WTC11 (cell line): ENCODE measurements around the gene GARRE1. TPM values are rescaled to one million over a fixed set of nuclear protein-coding genes. Genes with fewer than 3 reads are reported as not detected.

Experiments used
- ATAC-seq: fragments of 200-7000 bp; cut with Tn5 transposase; 2 replicates; pipeline ENCODE4 v1.10.0; 2021; ENCODE audit warnings: mild to moderate bottlenecking, moderate library complexity
- CTCF ChIA-PET: fragments of 300-600 bp; sonication (Branson Sonifier 250); formaldehyde crosslinking; loops from one replicate; lab custom pipeline; 2021; ENCODE audit warnings: antibody characterized with exemption; lab: Charles Lee
- POLR2A ChIA-PET: fragments of 350-600 bp; sonication (Branson Sonifier 250); formaldehyde crosslinking; loops from one replicate; lab custom pipeline; 2021; ENCODE audit warnings: antibody characterized with exemption; lab: Charles Lee
- DNase-seq: peaks from one replicate; pipeline ENCODE4 v3.0.0; 2021; ENCODE audit warnings: low spot score
- H3K27ac Mint-ChIP-seq: 2 replicates; pipeline ENCODE4 v1.8.0; 2021; ENCODE audit warnings: mixed read lengths
- H3K27me3 Mint-ChIP-seq: 2 replicates; pipeline ENCODE4 v1.8.0; 2021; ENCODE audit warnings: low read depth, mild to moderate bottlenecking, moderate library complexity, mixed read lengths
- H3K36me3 Mint-ChIP-seq: 2 replicates; pipeline ENCODE4 v1.8.0; 2021; ENCODE audit warnings: mixed read lengths
- H3K4me1 Mint-ChIP-seq: 2 replicates; pipeline ENCODE4 v1.8.0; 2022; ENCODE audit warnings: mixed read lengths
- H3K4me3 Mint-ChIP-seq: 2 replicates; pipeline ENCODE4 v1.8.0; 2021; ENCODE audit warnings: mild to moderate bottlenecking, moderate library complexity, mixed read lengths
- H3K9me3 Mint-ChIP-seq: 2 replicates; pipeline ENCODE4 v1.8.0; 2021; ENCODE audit warnings: mixed read lengths
- CBFB ChIP-seq: sonication (generic); formaldehyde crosslinking; IDR thresholded peaks from 2 replicates; pipeline ENCODE4 v1.8.1; 2022; ENCODE audit warnings: mild to moderate bottlenecking, low read depth, missing genetic modification reagents
- CREB1 ChIP-seq: sonication (generic); formaldehyde crosslinking; IDR thresholded peaks from 2 replicates; pipeline ENCODE4 v1.8.0; 2023; ENCODE audit warnings: mild to moderate bottlenecking, missing genetic modification reagents
- GRHL2 ChIP-seq: fragments of 250-450 bp; sonication (Bioruptor Pico); IDR thresholded peaks from 2 replicates; pipeline ENCODE4 v1.8.0; 2022; ENCODE audit warnings: mild to moderate bottlenecking, moderate library complexity; ENCODE audit not compliant: insufficient replicate concordance, severe bottlenecking
- JUN ChIP-seq: sonication (generic); formaldehyde crosslinking; IDR thresholded peaks from 2 replicates; pipeline ENCODE4 v1.8.0; 2023; ENCODE audit warnings: mild to moderate bottlenecking, missing genetic modification reagents
- NFE2L1 ChIP-seq: sonication (generic); formaldehyde crosslinking; IDR thresholded peaks from 2 replicates; pipeline ENCODE4 v1.8.1; 2023; ENCODE audit warnings: missing genetic modification reagents
- NR2C2 ChIP-seq: sonication (generic); formaldehyde crosslinking; IDR thresholded peaks from 2 replicates; pipeline ENCODE4 v1.8.0; 2022; ENCODE audit warnings: mild to moderate bottlenecking, missing genetic modification reagents
- RELA ChIP-seq: sonication (generic); formaldehyde crosslinking; IDR thresholded peaks from 2 replicates; pipeline ENCODE4 v1.8.1; 2022; ENCODE audit warnings: missing genetic modification reagents, mild to moderate bottlenecking, borderline replicate concordance
- SMAD4 ChIP-seq: sonication (generic); formaldehyde crosslinking; IDR thresholded peaks from 2 replicates; pipeline ENCODE4 v1.8.0; 2022; ENCODE audit warnings: mild to moderate bottlenecking, missing genetic modification reagents
- TEAD1 ChIP-seq: sonication (generic); formaldehyde crosslinking; IDR thresholded peaks from 2 replicates; pipeline ENCODE4 v1.8.0; 2022; ENCODE audit warnings: mild to moderate bottlenecking, missing genetic modification reagents
- TP53 ChIP-seq: sonication (generic); formaldehyde crosslinking; IDR thresholded peaks from 2 replicates; pipeline ENCODE4 v1.8.1; 2023; ENCODE audit warnings: mild to moderate bottlenecking, missing genetic modification reagents
- ZNF232 ChIP-seq: sonication (generic); formaldehyde crosslinking; IDR thresholded peaks from 2 replicates; pipeline ENCODE4 v1.8.0; 2022; ENCODE audit warnings: mild to moderate bottlenecking, missing genetic modification reagents
- total RNA-seq: library from RNA; stranded (reverse); gene quantifications from 3 replicates; pipeline ENCODE4 v1.2.3, GENCODE V29; 2021
- TF ChIP-seq, protein P1 (sequence below): fragments of 250-450 bp; sonication (Bioruptor Pico); IDR thresholded peaks from 2 replicates; pipeline ENCODE4 v1.9.0; 2021; ENCODE audit warnings: mild to moderate bottlenecking
- TF ChIP-seq, protein P2 (sequence below): fragments of 250-450 bp; sonication (Bioruptor Pico); IDR thresholded peaks from 2 replicates; pipeline ENCODE4 v1.9.0; 2021; ENCODE audit warnings: mild to moderate bottlenecking
- TF ChIP-seq, protein P3 (sequence below): sonication (generic); formaldehyde crosslinking; IDR thresholded peaks from 2 replicates; pipeline ENCODE4 v1.8.0; 2023; ENCODE audit warnings: missing genetic modification reagents, mild to moderate bottlenecking, borderline replicate concordance
- TF ChIP-seq, protein P4 (sequence below): sonication (generic); formaldehyde crosslinking; IDR thresholded peaks from 2 replicates; pipeline ENCODE4 v1.8.0; 2022; ENCODE audit warnings: mild to moderate bottlenecking, missing genetic modification reagents
- TF ChIP-seq, protein P5 (sequence below): fragments of 250-450 bp; sonication (Bioruptor Pico); IDR thresholded peaks from 2 replicates; pipeline ENCODE4 v1.9.0; 2021; ENCODE audit warnings: moderate library complexity, mild to moderate bottlenecking, inconsistent platforms, borderline replicate concordance
- TF ChIP-seq, protein P6 (sequence below): sonication (generic); formaldehyde crosslinking; IDR thresholded peaks from 2 replicates; pipeline ENCODE4 v1.8.0; 2022; ENCODE audit warnings: missing genetic modification reagents
- TF ChIP-seq, protein P7 (sequence below): fragments of 250-450 bp; sonication (Bioruptor Pico); conservative IDR thresholded peaks from 2 replicates; pipeline ENCODE4 v1.9.0; 2021; ENCODE audit warnings: mild to moderate bottlenecking
- TF ChIP-seq, protein P8 (sequence below): fragments of 250-450 bp; sonication (Bioruptor Pico); IDR thresholded peaks from 2 replicates; pipeline ENCODE4 v2.1.2; 2022; ENCODE audit warnings: mild to moderate bottlenecking, moderate library complexity

GARRE1 gene
- total RNA-seq, 1 experiment from 2014 or later = 16.7 TPM

DNA sequence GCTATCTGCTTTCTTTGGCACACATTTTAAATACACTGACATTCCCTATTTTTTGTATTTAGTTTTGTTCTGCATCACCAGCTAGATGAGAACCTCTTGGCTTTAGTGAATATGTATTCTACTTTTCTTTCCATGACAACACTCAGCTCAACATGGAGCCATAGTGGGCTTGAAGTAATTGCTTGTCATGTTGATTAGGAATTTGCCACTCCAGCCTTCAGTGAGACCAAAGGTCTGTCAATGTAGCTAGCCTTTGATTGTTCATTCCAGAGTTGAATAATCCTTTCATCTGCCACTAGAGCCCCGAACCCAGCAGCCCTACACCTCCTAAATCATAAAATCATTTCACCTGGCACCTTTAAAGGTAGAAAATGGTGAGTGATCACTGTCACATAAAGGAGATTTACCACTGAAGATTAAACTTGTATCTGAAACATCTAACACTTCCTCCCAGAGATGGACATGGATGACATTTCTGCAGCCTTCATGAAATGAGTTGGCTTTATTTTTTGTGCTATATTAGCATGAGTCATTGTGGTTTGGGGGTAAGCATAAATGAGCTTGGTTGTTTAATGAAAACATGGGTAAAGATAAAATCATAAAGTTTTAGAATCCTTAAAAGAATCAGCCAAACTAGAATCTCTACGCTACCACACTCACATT, 29.2 kb upstream of the GARRE1 start (continued):
- TF ChIP-seq TP53 (CRISPR knock-in tag) = no peak
- TF ChIP-seq, protein P1, sequence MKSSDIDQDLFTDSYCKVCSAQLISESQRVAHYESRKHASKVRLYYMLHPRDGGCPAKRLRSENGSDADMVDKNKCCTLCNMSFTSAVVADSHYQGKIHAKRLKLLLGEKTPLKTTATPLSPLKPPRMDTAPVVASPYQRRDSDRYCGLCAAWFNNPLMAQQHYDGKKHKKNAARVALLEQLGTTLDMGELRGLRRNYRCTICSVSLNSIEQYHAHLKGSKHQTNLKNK = no peak
- TF ChIP-seq TEAD1 (CRISPR knock-in tag) = no peak
- no peak for TF ChIP-seq NR2C2 (CRISPR knock-in tag)
- TF ChIP-seq CBFB (CRISPR knock-in tag) = no peak

DNA sequence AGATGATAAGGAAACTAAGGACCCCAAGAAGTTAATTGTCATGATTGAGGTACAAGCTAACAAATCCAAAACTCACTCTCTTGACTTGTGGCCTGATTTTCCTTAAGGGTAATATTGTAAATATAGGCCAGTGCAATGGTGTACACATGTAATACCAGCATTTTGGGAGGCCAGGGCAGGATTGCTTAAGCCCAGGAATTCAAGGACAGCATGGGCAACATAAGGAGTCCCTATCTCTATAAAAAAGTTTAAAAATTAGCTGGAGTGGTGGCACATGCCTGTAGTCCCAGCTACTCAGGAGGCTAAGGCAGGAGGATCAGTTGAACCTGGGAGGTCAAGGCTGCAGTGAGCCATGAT, 28.7 kb upstream of the GARRE1 start:
- no peak for ATAC-seq
- no peaks in the 10 kb centered on the region for H3K9me3 Mint-ChIP-seq
- no peaks in the 10 kb centered on the region for H3K27me3 Mint-ChIP-seq
- H3K36me3 Mint-ChIP-seq = peaks cover 75% of the 10 kb centered on the region
- no peak overlapping the region for H3K4me3 Mint-ChIP-seq
- DNase-seq = no peak
- H3K27ac Mint-ChIP-seq = no peak overlapping the region; the same call in 1 of the 2 replicates
- peaks cover 31% of the 10 kb centered on the region for H3K4me1 Mint-ChIP-seq
- POLR2A ChIA-PET = interaction anchor here (0.5 kb wide), 1 partner anchor 10 kb away, joined by 3 read pairs; no protein-coding TSS in a partner anchor
- CTCF ChIA-PET = interaction anchor here (1.0 kb wide), 1 partner anchor 36 kb away, joined by 3 read pairs; no protein-coding TSS in a partner anchor
- no peak for TF ChIP-seq JUN (CRISPR knock-in tag)
- TF ChIP-seq, protein P2, sequence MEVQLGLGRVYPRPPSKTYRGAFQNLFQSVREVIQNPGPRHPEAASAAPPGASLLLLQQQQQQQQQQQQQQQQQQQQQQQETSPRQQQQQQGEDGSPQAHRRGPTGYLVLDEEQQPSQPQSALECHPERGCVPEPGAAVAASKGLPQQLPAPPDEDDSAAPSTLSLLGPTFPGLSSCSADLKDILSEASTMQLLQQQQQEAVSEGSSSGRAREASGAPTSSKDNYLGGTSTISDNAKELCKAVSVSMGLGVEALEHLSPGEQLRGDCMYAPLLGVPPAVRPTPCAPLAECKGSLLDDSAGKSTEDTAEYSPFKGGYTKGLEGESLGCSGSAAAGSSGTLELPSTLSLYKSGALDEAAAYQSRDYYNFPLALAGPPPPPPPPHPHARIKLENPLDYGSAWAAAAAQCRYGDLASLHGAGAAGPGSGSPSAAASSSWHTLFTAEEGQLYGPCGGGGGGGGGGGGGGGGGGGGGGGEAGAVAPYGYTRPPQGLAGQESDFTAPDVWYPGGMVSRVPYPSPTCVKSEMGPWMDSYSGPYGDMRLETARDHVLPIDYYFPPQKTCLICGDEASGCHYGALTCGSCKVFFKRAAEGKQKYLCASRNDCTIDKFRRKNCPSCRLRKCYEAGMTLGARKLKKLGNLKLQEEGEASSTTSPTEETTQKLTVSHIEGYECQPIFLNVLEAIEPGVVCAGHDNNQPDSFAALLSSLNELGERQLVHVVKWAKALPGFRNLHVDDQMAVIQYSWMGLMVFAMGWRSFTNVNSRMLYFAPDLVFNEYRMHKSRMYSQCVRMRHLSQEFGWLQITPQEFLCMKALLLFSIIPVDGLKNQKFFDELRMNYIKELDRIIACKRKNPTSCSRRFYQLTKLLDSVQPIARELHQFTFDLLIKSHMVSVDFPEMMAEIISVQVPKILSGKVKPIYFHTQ = no peak
- TF ChIP-seq, protein P3, sequence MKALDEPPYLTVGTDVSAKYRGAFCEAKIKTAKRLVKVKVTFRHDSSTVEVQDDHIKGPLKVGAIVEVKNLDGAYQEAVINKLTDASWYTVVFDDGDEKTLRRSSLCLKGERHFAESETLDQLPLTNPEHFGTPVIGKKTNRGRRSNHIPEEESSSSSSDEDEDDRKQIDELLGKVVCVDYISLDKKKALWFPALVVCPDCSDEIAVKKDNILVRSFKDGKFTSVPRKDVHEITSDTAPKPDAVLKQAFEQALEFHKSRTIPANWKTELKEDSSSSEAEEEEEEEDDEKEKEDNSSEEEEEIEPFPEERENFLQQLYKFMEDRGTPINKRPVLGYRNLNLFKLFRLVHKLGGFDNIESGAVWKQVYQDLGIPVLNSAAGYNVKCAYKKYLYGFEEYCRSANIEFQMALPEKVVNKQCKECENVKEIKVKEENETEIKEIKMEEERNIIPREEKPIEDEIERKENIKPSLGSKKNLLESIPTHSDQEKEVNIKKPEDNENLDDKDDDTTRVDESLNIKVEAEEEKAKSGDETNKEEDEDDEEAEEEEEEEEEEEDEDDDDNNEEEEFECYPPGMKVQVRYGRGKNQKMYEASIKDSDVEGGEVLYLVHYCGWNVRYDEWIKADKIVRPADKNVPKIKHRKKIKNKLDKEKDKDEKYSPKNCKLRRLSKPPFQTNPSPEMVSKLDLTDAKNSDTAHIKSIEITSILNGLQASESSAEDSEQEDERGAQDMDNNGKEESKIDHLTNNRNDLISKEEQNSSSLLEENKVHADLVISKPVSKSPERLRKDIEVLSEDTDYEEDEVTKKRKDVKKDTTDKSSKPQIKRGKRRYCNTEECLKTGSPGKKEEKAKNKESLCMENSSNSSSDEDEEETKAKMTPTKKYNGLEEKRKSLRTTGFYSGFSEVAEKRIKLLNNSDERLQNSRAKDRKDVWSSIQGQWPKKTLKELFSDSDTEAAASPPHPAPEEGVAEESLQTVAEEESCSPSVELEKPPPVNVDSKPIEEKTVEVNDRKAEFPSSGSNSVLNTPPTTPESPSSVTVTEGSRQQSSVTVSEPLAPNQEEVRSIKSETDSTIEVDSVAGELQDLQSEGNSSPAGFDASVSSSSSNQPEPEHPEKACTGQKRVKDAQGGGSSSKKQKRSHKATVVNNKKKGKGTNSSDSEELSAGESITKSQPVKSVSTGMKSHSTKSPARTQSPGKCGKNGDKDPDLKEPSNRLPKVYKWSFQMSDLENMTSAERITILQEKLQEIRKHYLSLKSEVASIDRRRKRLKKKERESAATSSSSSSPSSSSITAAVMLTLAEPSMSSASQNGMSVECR (CRISPR knock-in tag) = no peak
- TF ChIP-seq RELA = no peak
- TF ChIP-seq ZNF232 (CRISPR knock-in tag) = no peak
- TF ChIP-seq, protein P4, sequence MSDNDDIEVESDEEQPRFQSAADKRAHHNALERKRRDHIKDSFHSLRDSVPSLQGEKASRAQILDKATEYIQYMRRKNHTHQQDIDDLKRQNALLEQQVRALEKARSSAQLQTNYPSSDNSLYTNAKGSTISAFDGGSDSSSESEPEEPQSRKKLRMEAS (CRISPR knock-in tag) = no peak
- TF ChIP-seq GRHL2 = no peak
- TF ChIP-seq, protein P5, sequence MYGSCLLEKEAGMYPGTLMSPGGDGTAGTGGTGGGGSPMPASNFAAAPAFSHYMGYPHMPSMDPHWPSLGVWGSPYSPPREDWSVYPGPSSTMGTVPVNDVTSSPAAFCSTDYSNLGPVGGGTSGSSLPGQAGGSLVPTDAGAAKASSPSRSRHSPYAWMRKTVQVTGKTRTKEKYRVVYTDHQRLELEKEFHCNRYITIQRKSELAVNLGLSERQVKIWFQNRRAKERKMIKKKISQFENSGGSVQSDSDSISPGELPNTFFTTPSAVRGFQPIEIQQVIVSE = no peak
- TF ChIP-seq, protein P6, sequence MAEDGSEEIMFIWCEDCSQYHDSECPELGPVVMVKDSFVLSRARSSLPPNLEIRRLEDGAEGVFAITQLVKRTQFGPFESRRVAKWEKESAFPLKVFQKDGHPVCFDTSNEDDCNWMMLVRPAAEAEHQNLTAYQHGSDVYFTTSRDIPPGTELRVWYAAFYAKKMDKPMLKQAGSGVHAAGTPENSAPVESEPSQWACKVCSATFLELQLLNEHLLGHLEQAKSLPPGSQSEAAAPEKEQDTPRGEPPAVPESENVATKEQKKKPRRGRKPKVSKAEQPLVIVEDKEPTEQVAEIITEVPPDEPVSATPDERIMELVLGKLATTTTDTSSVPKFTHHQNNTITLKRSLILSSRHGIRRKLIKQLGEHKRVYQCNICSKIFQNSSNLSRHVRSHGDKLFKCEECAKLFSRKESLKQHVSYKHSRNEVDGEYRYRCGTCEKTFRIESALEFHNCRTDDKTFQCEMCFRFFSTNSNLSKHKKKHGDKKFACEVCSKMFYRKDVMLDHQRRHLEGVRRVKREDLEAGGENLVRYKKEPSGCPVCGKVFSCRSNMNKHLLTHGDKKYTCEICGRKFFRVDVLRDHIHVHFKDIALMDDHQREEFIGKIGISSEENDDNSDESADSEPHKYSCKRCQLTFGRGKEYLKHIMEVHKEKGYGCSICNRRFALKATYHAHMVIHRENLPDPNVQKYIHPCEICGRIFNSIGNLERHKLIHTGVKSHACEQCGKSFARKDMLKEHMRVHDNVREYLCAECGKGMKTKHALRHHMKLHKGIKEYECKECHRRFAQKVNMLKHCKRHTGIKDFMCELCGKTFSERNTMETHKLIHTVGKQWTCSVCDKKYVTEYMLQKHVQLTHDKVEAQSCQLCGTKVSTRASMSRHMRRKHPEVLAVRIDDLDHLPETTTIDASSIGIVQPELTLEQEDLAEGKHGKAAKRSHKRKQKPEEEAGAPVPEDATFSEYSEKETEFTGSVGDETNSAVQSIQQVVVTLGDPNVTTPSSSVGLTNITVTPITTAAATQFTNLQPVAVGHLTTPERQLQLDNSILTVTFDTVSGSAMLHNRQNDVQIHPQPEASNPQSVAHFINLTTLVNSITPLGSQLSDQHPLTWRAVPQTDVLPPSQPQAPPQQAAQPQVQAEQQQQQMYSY (CRISPR knock-in tag) = no peak
- no peak for TF ChIP-seq CREB1 (CRISPR knock-in tag)
- TF ChIP-seq, protein P7, sequence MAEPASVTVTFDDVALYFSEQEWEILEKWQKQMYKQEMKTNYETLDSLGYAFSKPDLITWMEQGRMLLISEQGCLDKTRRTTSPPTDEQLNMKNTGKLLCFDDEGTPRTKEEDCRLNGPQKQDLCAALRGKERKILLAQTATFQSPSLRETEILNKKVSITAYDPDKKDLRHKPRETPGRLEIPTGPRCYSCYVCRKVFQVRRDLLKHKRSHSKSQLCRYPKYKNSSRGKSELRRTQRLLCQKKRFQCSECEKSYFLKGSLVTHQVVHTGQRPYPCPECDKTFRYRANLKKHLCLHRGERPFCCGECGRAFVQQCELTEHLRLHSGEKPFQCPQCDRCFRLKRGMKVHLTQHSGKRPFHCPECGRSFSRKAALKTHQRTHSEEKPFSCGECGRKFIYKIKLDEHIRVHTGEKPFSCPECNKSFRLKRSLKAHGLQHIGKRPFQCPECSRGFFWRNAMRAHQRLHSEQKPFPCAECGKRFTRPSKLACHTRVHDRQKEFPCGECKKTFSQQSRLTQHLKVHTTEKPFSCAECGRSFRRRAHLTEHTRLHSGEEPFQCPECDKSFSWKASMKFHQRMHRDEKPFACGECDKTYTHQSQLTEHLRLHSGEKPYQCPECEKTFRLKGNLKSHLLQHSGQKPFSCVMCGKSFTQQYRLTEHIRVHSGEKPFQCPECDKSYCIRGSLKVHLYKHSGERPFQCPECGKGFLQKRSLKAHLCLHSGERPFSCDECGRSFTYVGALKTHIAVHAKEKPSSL = no peak
- TF ChIP-seq, protein P1 = no peak
- TF ChIP-seq SMAD4 (CRISPR knock-in tag) = no peak
- TF ChIP-seq NFE2L1 = no peak
- TF ChIP-seq, protein P8, sequence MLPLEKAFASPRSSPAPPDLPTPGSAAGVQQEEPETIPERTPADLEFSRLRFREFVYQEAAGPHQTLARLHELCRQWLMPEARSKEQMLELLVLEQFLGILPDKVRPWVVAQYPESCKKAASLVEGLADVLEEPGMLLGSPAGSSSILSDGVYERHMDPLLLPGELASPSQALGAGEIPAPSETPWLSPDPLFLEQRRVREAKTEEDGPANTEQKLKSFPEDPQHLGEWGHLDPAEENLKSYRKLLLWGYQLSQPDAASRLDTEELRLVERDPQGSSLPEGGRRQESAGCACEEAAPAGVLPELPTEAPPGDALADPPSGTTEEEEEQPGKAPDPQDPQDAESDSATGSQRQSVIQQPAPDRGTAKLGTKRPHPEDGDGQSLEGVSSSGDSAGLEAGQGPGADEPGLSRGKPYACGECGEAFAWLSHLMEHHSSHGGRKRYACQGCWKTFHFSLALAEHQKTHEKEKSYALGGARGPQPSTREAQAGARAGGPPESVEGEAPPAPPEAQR (CRISPR knock-in tag) = no peak
